NCI-H460 (cell line): Measurements from ENCODE around the gene YIF1B. TPM values are rescaled to one million over a fixed set of nuclear protein-coding genes. Genes with fewer than 3 reads are reported as not detected.
"Not testable (repeated sequence)": the region's sequence is repeated elsewhere in the genome, so short reads cannot be mapped to it uniquely, and the experiment has no call there.

ENCODE experiments used
- DNase-seq: peaks from one replicate; pipeline ENCODE4 v3.0.0-alpha.2; 2016; ENCODE audit warnings: low read depth; ENCODE audit errors: extremely low read depth
- total RNA-seq: library from RNA; depleted of rRNA; stranded (reverse); fragments of >200 nt; shearing (Covaris generic); gene quantifications from 2 replicates; pipeline ENCODE4 v1.2.3, GENCODE V29; 2014

YIF1B gene
- total RNA-seq, 1 experiment from 2014 or later: 35.9 TPM

GRCh38 chr19:38277969-38278680 lies 37.6 kb downstream of the YIF1B start:
- no peak for DNase-seq

GRCh38 chr19:38277549-38277948 lies 38.2 kb downstream of the YIF1B start:
- no peak for DNase-seq

GRCh38 chr19:38276942-38277517 lies 38.7 kb downstream of the YIF1B start:
- DNase-seq: no peak

- no peak for DNase-seq
Measured at GRCh38 chr19:38274739-38275138, 41.0 kb downstream of the YIF1B start.

- no peak for DNase-seq
Measured at GRCh38 chr19:38273499-38273898, 42.2 kb downstream of the YIF1B start.

GRCh38 chr19:38270587-38271167 lies 45.1 kb downstream of the YIF1B start:
- DNase-seq: no peak

GRCh38 chr19:38268539-38268938 lies 47.2 kb downstream of the YIF1B start:
- DNase-seq: no peak

- DNase-seq: no peak
Measured at GRCh38 chr19:38267761-38268483, 47.8 kb downstream of the YIF1B start.

- no peak for DNase-seq
Measured at GRCh38 chr19:38266981-38267597, 48.7 kb downstream of the YIF1B start.

GRCh38 chr19:38265921-38266429 lies 49.8 kb downstream of the YIF1B start:
- DNase-seq: no peak

- no peak for DNase-seq
Measured at GRCh38 chr19:38265213-38265861, 50.4 kb downstream of the YIF1B start.

- DNase-seq: no peak
Measured at GRCh38 chr19:38264486-38265212, 51.1 kb downstream of the YIF1B start, which contains the start of gene SPINT2. SPINT2 (plus strand) TSS chr19:38264573; CDS start chr19:38264893, 320 bp downstream.

GRCh38 chr19:38263689-38264485 lies 51.9 kb downstream of the YIF1B start:
- no peak for DNase-seq

GRCh38 chr19:38262585-38263268 lies 53.0 kb downstream of the YIF1B start:
- no peak for DNase-seq

- DNase-seq: not testable (repeated sequence)
Measured at GRCh38 chr19:38261942-38262341, 53.8 kb downstream of the YIF1B start.

GRCh38 chr19:38255383-38256014 lies 60.2 kb downstream of the YIF1B start:
- DNase-seq: no peak

- no peak for DNase-seq
Measured at GRCh38 chr19:38253788-38254187, 62.0 kb downstream of the YIF1B start.
